Measurements from ENCODE around the gene CALN1. TPM values are rescaled to one million over a fixed set of nuclear protein-coding genes. Genes with fewer than 3 reads are reported as not detected.
"Not testable (repeated sequence)": the region's sequence is repeated elsewhere in the genome, so short reads cannot be mapped to it uniquely, and the experiment has no call there.

Gene CALN1
- polyA plus RNA-seq, 6 donors from 2014 or later, result not detected

- ATAC-seq (ENCODE audit: low read depth in 2 of 2), result no peak
- Mint-ChIP-seq H3K4me3 (no peak overlapping the region), H3K4me1 (no peaks in the 10 kb centered on the region), H3K36me3 (no peaks in the 10 kb centered on the region), H3K27me3 (no peaks in the 10 kb centered on the region), H3K27ac (no peak overlapping the region), H3K9me3 (peaks cover 0 to 6% (median under 1%) of the 10 kb centered on the region in 7 donors)
- DNase-seq, result no peak
Measured at GRCh38 chr7:71842381-71842780, 569.8 kb downstream of the CALN1 start.

- Mint-ChIP-seq H3K27ac (no peak overlapping the region), H3K27me3 (no peaks in the 10 kb centered on the region), H3K36me3 (no peaks in the 10 kb centered on the region), H3K4me1 (no peaks in the 10 kb centered on the region), H3K4me3 (no peak overlapping the region), H3K9me3 (peaks cover 0 to 4% (median 0%) of the 10 kb centered on the region in 7 donors)
- ATAC-seq (ENCODE audit: low read depth in 2 of 2) (no peak), DNase-seq (no peak)
Measured at GRCh38 chr7:71835056-71835455, 577.1 kb downstream of the CALN1 start.

- H3K4me1 Mint-ChIP-seq, result no peaks in the 10 kb centered on the region
- H3K4me3 Mint-ChIP-seq, result no peak overlapping the region
- no peak for DNase-seq
- H3K27ac Mint-ChIP-seq, result no peak overlapping the region
- H3K27me3 Mint-ChIP-seq, result no peaks in the 10 kb centered on the region
- H3K36me3 Mint-ChIP-seq, result no peaks in the 10 kb centered on the region
- ATAC-seq (ENCODE audit: low read depth in 2 of 2), result no peak
- peaks cover 0 to 12% (median 2%) of the 10 kb centered on the region in 7 donors for H3K9me3 Mint-ChIP-seq
Measured at GRCh38 chr7:71829515-71829914, 582.6 kb downstream of the CALN1 start.

GRCh38 chr7:71828361-71828760 is 583.8 kb downstream of the CALN1 start:
- H3K9me3 Mint-ChIP-seq, result peaks cover 0 to 11% (median 2%) of the 10 kb centered on the region in 7 donors
- ATAC-seq (ENCODE audit: low read depth in 2 of 2), result no peak
- H3K4me1 Mint-ChIP-seq, result no peaks in the 10 kb centered on the region
- no peaks in the 10 kb centered on the region for H3K27me3 Mint-ChIP-seq
- no peak for DNase-seq
- no peaks in the 10 kb centered on the region for H3K36me3 Mint-ChIP-seq
- no peak overlapping the region for H3K27ac Mint-ChIP-seq
- H3K4me3 Mint-ChIP-seq, result no peak overlapping the region

- Mint-ChIP-seq H3K4me3 (no peak overlapping the region), H3K27ac (no peak overlapping the region), H3K4me1 (no peaks in the 10 kb centered on the region), H3K36me3 (no peaks in the 10 kb centered on the region), H3K27me3 (no peaks in the 10 kb centered on the region), H3K9me3 (peaks cover 2 to 12% (median 5%) of the 10 kb centered on the region in 7 donors)
- no peak for ATAC-seq (ENCODE audit: low read depth in 2 of 2)
- no peak for DNase-seq
Measured at GRCh38 chr7:71826141-71826540, 586.0 kb downstream of the CALN1 start.

- H3K27ac Mint-ChIP-seq, result no peak overlapping the region
Measured at GRCh38 chr7:71824006-71824760, 588.0 kb downstream of the CALN1 start.

GRCh38 chr7:71822406-71822805 is 589.7 kb downstream of the CALN1 start:
- H3K27ac Mint-ChIP-seq, H3K4me3 Mint-ChIP-seq: not testable (repeated sequence)

More at GRCh38 chr7:71824006-71824760, 588.0 kb downstream of the CALN1 start:
- no peaks in the 10 kb centered on the region for H3K36me3 Mint-ChIP-seq
- DNase-seq (no peak), ATAC-seq (ENCODE audit: low read depth in 2 of 2) (no peak)
- H3K4me1 Mint-ChIP-seq, result no peaks in the 10 kb centered on the region
- no peak overlapping the region for H3K4me3 Mint-ChIP-seq
- H3K27me3 Mint-ChIP-seq, result no peaks in the 10 kb centered on the region
- peaks cover 4 to 30% (median 12%) of the 10 kb centered on the region in 7 donors for H3K9me3 Mint-ChIP-seq

GRCh38 chr7:71817916-71818315 is 594.2 kb downstream of the CALN1 start:
- H3K9me3 Mint-ChIP-seq, result peaks cover 3 to 27% (median 11%) of the 10 kb centered on the region in 7 donors
- ATAC-seq (ENCODE audit: low read depth in 2 of 2) (no peak), DNase-seq (no peak)
- H3K27me3 Mint-ChIP-seq, result no peaks in the 10 kb centered on the region
- no peaks in the 10 kb centered on the region for H3K4me1 Mint-ChIP-seq
- no peaks in the 10 kb centered on the region for H3K36me3 Mint-ChIP-seq
- no peak overlapping the region for H3K4me3 Mint-ChIP-seq
- H3K27ac Mint-ChIP-seq, result no peak overlapping the region

More at GRCh38 chr7:71822406-71822805, 589.7 kb downstream of the CALN1 start:
- not testable (repeated sequence) for DNase-seq; H3K4me1 Mint-ChIP-seq; H3K27me3 Mint-ChIP-seq; H3K36me3 Mint-ChIP-seq; ATAC-seq (ENCODE audit: low read depth in 2 of 2)
- H3K9me3 Mint-ChIP-seq, result peaks cover 5 to 30% (median 14%) of the 10 kb centered on the region in 7 donors

- H3K36me3 Mint-ChIP-seq, result no peaks in the 10 kb centered on the region
- peaks cover 6 to 24% (median 12%) of the 10 kb centered on the region in 7 donors for H3K9me3 Mint-ChIP-seq
- DNase-seq (no peak), ATAC-seq (ENCODE audit: low read depth in 2 of 2) (no peak)
- no peak overlapping the region for H3K27ac Mint-ChIP-seq
- H3K4me3 Mint-ChIP-seq, result no peak overlapping the region
- no peaks in the 10 kb centered on the region for H3K27me3 Mint-ChIP-seq
- H3K4me1 Mint-ChIP-seq, result no peaks in the 10 kb centered on the region
Measured at GRCh38 chr7:71808115-71808514, 604.0 kb downstream of the CALN1 start.

- Mint-ChIP-seq H3K27me3 (no peaks in the 10 kb centered on the region), H3K9me3 (peaks cover 7 to 35% (median 15%) of the 10 kb centered on the region in 7 donors), H3K27ac (no peak overlapping the region), H3K4me3 (no peak overlapping the region), H3K4me1 (no peaks in the 10 kb centered on the region), H3K36me3 (no peaks in the 10 kb centered on the region)
- ATAC-seq (ENCODE audit: low read depth in 2 of 2), result no peak
- DNase-seq, result no peak
Measured at GRCh38 chr7:71804256-71804655, 607.9 kb downstream of the CALN1 start.

- DNase-seq (no peak), ATAC-seq (ENCODE audit: low read depth in 2 of 2) (no peak)
- no peak overlapping the region for H3K4me3 Mint-ChIP-seq
- no peak overlapping the region for H3K27ac Mint-ChIP-seq
- peaks cover 7 to 32% (median 13%) of the 10 kb centered on the region in 7 donors for H3K9me3 Mint-ChIP-seq
- H3K36me3 Mint-ChIP-seq, result no peaks in the 10 kb centered on the region
- H3K4me1 Mint-ChIP-seq, result no peaks in the 10 kb centered on the region
- H3K27me3 Mint-ChIP-seq, result no peaks in the 10 kb centered on the region
Measured at GRCh38 chr7:71801976-71802375, 610.2 kb downstream of the CALN1 start.

GRCh38 chr7:71800321-71800720 is 611.8 kb downstream of the CALN1 start:
- DNase-seq, result no peak
- Mint-ChIP-seq H3K36me3 (no peaks in the 10 kb centered on the region), H3K4me3 (no peak overlapping the region), H3K27ac (no peak overlapping the region), H3K4me1 (no peaks in the 10 kb centered on the region), H3K9me3 (peaks cover 2 to 20% (median 10%) of the 10 kb centered on the region in 7 donors), H3K27me3 (no peaks in the 10 kb centered on the region)
- ATAC-seq (ENCODE audit: low read depth in 2 of 2), result no peak

- DNase-seq, result no peak
- peaks cover under 1 to 20% (median 7%) of the 10 kb centered on the region in 7 donors for H3K9me3 Mint-ChIP-seq
- no peaks in the 10 kb centered on the region for H3K4me1 Mint-ChIP-seq
- no peak overlapping the region for H3K4me3 Mint-ChIP-seq
- peaks cover under 1 to 3% of the 10 kb centered on the region in 2 donors for H3K36me3 Mint-ChIP-seq
- no peak overlapping the region for H3K27ac Mint-ChIP-seq
- H3K27me3 Mint-ChIP-seq, result no peaks in the 10 kb centered on the region
- ATAC-seq (ENCODE audit: low read depth in 2 of 2), result no peak
Measured at GRCh38 chr7:71795410-71795809, 616.7 kb downstream of the CALN1 start.

- DNase-seq, result no peak
- Mint-ChIP-seq H3K4me1 (no peaks in the 10 kb centered on the region), H3K36me3 (peaks cover 3 to 5% of the 10 kb centered on the region in 2 donors), H3K9me3 (peaks cover 6 to 29% (median 11%) of the 10 kb centered on the region in 7 donors), H3K27me3 (no peaks in the 10 kb centered on the region), H3K4me3 (no peak overlapping the region), H3K27ac (no peak overlapping the region)
- ATAC-seq (ENCODE audit: low read depth in 2 of 2), result no peak
Measured at GRCh38 chr7:71793251-71793650, 618.9 kb downstream of the CALN1 start.

All from naive B cell (primary cell).